ENCODE data around the gene SRPK2.

Gene SRPK2

DNA sequence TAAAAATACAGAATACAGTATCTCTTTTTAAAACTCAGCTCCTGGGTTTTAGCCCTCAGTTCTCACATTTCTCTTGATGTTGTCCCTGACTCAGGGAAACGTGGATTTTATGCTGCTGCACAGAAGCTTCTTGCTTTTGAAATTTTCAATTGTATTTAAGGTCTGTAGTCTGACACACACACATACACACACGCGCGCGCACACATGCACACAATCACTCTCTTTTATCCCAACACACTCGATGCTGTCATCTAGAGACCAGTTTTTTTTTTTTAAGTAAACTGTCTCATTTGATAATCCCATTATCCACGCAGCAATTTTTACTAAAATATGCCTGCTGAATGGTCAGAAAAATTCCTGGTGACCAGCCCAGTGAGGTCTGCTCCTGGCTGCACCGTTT is 266.1 kb downstream of the SRPK2 start:
- Histone ChIP-seq H3K27me3 (ENCODE audit: control insufficient read depth, insufficient read depth, low read length) (no peaks in the 10 kb centered on the region), H3K4me3 (ENCODE audit: low read length) (no peak overlapping the region), H3K36me3 (ENCODE audit: control insufficient read depth, low read depth, low read length) (no peaks in the 10 kb centered on the region), H3K4me1 (ENCODE audit: control insufficient read depth, low read depth, low read length) (peaks cover 11% of the 10 kb centered on the region), H3K9ac (ENCODE audit: low read length) (no peak overlapping the region), H3K9me3 (ENCODE audit: control insufficient read depth, low read depth, low read length) (no peaks in the 10 kb centered on the region), H3K27ac (ENCODE audit: low read length) (no peak overlapping the region)

DNA sequence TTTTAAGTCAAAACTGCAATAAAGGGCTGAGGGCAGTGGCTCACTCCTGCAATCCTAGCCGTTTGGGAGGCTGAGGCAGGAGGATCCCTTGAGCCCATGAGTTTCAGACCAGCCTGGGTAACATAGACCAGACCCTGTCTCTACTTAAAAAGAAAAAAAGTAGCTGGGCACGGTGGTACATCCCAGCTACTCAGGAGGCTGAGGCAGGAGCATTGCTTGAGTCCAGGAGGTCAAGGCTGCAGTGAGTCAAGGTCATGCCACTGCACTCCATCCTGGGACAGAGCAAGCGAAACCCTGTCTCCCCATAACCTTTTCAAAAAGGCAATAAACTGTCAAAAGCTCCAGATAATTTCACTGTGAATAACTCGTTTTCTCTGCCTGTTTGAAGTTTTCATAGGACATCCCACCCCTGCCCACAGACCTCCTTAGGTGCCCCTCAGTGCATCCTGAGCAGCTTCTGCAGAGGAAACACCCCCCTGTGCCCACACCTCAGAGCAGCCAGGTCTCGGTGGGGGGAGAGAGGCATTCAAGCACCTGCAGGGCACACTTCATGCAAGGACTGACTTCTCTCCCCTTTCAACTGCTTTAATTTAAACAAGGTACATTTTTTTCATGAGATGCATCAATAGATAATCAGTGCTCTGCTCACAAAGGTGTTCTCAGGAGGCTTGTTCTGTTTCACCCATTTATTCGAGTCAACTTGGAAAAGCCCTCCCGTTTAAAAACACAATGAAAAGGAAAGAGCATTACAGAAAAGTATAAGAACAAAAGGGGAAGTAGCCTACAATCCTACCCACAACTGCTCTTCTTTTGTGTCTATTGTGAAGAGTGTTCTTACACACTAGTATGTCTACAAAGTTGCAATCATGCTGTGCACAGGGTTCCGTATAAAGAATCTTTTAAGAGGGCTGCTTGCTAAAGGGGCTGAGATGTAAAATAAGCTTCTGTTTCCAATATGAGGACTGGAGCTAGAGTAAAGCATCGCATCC is 269.8 kb downstream of the SRPK2 start:
- H3K4me1 ChIP-seq (ENCODE audit: control insufficient read depth, low read depth, low read length), result peaks cover 10% of the 10 kb centered on the region
- H3K36me3 ChIP-seq (ENCODE audit: control insufficient read depth, low read depth, low read length), result peaks cover 30% of the 10 kb centered on the region
- H3K27ac ChIP-seq (ENCODE audit: low read length), result no peak overlapping the region
- H3K9ac ChIP-seq (ENCODE audit: low read length), result no peak overlapping the region
- no peak overlapping the region for H3K4me3 ChIP-seq (ENCODE audit: low read length)
- H3K9me3 ChIP-seq (ENCODE audit: control insufficient read depth, low read depth, low read length), result no peaks in the 10 kb centered on the region
- no peaks in the 10 kb centered on the region for H3K27me3 ChIP-seq (ENCODE audit: control insufficient read depth, insufficient read depth, low read length)

DNA sequence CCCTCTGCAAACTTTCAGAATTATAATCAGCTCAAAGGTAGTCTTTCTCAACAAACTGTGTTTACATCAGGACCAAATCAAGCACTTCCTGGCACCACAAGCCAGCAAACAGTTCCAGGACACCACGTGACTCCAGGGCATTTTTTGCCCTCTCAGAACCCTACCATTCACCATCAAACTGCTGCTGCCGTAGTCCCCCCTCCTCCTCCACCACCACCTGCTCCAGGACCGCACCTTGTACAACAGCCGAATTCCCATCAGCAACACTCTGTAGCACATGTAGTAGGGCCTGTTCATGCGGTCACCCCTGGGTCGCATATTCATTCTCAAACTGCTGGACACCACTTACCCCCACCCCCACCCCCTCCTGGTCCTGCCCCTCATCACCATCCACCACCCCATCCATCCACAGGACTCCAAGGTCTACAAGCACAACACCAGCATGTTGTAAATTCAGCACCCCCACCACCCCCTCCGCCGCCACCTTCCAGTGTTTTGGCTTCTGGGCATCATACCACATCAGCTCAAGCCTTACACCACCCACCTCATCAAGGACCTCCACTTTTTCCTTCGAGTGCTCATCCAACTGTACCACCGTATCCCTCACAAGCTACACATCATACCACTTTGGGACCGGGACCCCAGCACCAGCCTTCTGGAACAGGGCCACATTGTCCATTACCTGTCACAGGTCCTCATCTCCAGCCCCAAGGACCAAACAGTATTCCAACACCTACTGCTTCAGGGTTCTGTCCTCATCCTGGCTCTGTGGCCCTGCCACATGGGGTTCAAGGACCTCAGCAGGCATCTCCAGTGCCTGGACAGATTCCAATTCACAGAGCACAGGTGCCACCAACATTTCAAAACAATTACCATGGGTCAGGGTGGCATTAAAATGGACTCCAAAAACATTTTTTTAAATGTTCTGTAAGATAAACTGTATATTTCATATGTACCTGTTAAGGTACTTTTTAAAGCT is 276.0 kb downstream of the SRPK2 start:
- Histone ChIP-seq H3K4me3 (ENCODE audit: low read length) (no peak overlapping the region), H3K4me1 (ENCODE audit: control insufficient read depth, low read depth, low read length) (no peaks in the 10 kb centered on the region), H3K27me3 (ENCODE audit: control insufficient read depth, insufficient read depth, low read length) (no peaks in the 10 kb centered on the region), H3K27ac (ENCODE audit: low read length) (no peak overlapping the region), H3K9me3 (ENCODE audit: control insufficient read depth, low read depth, low read length) (no peaks in the 10 kb centered on the region), H3K36me3 (ENCODE audit: control insufficient read depth, low read depth, low read length) (peaks cover 90% of the 10 kb centered on the region), H3K9ac (ENCODE audit: low read length) (no peak overlapping the region)

DNA sequence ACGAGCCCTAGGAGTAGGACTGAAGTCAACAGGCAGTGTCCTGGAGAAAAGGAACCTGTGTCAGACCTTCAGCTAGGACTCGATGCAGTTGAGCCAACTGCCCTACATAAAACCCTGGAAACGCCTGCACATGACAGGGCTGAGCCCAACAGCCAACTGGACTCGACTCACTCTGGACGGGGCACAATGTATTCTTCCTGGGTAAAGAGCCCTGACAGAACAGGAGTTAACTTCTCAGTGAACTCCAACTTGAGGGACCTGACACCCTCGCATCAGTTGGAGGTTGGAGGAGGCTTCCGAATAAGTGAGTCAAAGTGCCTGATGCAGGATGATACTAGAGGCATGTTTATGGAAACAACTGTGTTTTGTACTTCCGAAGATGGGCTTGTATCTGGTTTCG is 281.3 kb downstream of the SRPK2 start:
- Histone ChIP-seq H3K27me3 (ENCODE audit: control insufficient read depth, insufficient read depth, low read length) (no peaks in the 10 kb centered on the region), H3K27ac (ENCODE audit: low read length) (no peak overlapping the region), H3K9me3 (ENCODE audit: control insufficient read depth, low read depth, low read length) (no peaks in the 10 kb centered on the region), H3K4me3 (ENCODE audit: low read length) (no peak overlapping the region), H3K9ac (ENCODE audit: low read length) (no peak overlapping the region), H3K36me3 (ENCODE audit: control insufficient read depth, low read depth, low read length) (peaks cover 88% of the 10 kb centered on the region), H3K4me1 (ENCODE audit: control insufficient read depth, low read depth, low read length) (no peaks in the 10 kb centered on the region)

DNA sequence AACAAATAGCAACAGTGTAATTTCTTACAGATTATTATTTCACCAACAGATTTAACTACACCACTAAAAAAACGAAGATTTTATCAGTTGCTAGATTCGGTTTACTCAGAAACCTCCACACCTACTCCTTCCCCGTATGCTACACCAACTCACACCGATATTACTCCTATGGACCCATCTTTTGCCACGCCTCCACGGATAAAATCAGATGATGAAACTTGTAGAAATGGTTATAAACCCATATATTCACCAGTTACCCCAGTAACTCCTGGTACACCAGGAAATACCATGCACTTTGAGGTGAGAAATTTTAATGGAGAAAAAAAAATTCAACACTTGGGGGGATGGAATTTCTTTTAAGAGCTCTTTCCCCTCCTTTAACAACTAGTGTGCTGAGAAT is 282.2 kb downstream of the SRPK2 start:
- Histone ChIP-seq H3K4me1 (ENCODE audit: control insufficient read depth, low read depth, low read length) (no peaks in the 10 kb centered on the region), H3K27ac (ENCODE audit: low read length) (no peak overlapping the region), H3K9ac (ENCODE audit: low read length) (no peak overlapping the region), H3K27me3 (ENCODE audit: control insufficient read depth, insufficient read depth, low read length) (no peaks in the 10 kb centered on the region), H3K4me3 (ENCODE audit: low read length) (no peak overlapping the region), H3K9me3 (ENCODE audit: control insufficient read depth, low read depth, low read length) (no peaks in the 10 kb centered on the region), H3K36me3 (ENCODE audit: control insufficient read depth, low read depth, low read length) (peaks cover 83% of the 10 kb centered on the region)

DNA sequence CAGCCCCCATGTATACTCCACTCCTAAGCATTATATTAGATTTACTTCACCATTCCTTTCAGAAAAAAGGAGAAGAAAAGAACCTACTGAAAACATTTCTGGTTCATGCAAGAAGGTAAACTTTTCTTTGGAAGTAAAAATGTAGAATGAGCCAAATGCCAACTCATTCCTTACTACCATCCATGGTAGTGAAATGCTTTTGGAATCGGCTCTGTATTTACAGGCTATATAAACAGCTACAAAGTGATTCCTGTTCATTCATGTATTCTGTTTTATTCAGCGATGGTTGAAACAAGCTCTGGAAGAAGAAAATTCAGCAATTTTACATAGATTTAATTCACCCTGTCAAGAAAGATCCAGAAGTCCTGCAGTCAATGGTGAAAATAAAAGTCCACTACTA is 283.1 kb downstream of the SRPK2 start:
- peaks cover 77% of the 10 kb centered on the region for H3K36me3 ChIP-seq (ENCODE audit: control insufficient read depth, low read depth, low read length)
- H3K27me3 ChIP-seq (ENCODE audit: control insufficient read depth, insufficient read depth, low read length), result no peaks in the 10 kb centered on the region
- H3K4me3 ChIP-seq (ENCODE audit: low read length), result no peak overlapping the region
- no peaks in the 10 kb centered on the region for H3K4me1 ChIP-seq (ENCODE audit: control insufficient read depth, low read depth, low read length)
- no peaks in the 10 kb centered on the region for H3K9me3 ChIP-seq (ENCODE audit: control insufficient read depth, low read depth, low read length)
- H3K9ac ChIP-seq (ENCODE audit: low read length), result no peak overlapping the region
- no peak overlapping the region for H3K27ac ChIP-seq (ENCODE audit: low read length)

DNA sequence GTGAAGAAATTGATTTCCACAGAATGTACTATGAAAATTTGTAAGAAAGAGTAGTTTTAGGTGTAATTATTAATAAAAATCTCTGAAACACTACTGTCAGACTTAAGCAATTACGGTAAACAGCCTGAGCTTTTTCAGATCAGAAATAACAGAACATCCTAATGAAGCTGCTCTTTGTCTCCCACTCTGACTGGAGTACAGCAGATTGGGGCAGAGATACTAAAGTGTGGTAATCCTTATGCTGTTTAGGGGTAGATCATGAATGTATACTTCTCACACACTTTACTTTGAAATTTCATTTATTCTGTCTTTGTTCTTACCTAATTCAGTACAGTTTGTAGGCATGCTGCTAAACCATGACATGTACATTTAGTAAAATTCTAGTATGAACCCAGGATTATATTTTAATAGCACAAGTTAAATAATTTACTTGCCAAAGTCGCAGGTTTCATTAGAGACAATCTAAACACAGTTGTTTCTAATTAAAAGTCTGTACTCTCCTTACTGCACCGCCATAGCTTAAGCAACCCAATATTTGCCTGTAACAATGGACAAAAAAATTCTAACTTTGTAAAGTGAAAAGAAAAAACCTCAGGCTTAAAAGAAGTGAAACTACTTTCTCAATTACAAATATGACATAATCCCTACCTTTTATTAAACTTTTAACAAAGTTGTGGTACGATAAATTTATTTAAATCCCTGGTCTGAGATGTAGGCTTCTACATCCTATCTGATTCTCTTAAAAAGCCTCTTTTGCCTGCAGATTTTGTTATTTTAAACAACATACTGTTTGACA is 286.0 kb downstream of the SRPK2 start:
- Histone ChIP-seq H3K4me3 (ENCODE audit: low read length) (no peak overlapping the region), H3K9ac (ENCODE audit: low read length) (no peak overlapping the region), H3K36me3 (ENCODE audit: control insufficient read depth, low read depth, low read length) (peaks cover 52% of the 10 kb centered on the region), H3K4me1 (ENCODE audit: control insufficient read depth, low read depth, low read length) (no peaks in the 10 kb centered on the region), H3K27ac (ENCODE audit: low read length) (no peak overlapping the region), H3K9me3 (ENCODE audit: control insufficient read depth, low read depth, low read length) (no peaks in the 10 kb centered on the region), H3K27me3 (ENCODE audit: control insufficient read depth, insufficient read depth, low read length) (no peaks in the 10 kb centered on the region)

DNA sequence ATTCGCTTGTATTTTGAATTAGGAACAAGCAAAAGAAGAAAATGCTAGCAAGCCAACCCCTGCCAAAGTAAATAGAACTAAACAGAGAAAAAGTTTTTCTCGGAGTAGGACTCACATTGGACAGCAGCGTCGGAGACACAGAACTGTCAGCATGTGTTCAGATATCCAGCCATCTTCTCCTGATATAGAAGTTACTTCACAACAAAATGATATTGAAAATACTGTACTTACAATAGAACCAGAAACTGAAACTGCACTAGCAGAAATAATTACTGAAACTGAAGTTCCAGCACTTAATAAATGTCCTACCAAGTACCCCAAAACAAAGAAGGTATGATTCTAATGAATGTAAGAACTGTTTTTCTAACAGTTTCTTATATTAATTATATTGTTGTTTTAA is 286.9 kb downstream of the SRPK2 start:
- H3K27ac ChIP-seq (ENCODE audit: low read length), result no peak overlapping the region
- H3K4me1 ChIP-seq (ENCODE audit: control insufficient read depth, low read depth, low read length), result no peaks in the 10 kb centered on the region
- H3K27me3 ChIP-seq (ENCODE audit: control insufficient read depth, insufficient read depth, low read length), result no peaks in the 10 kb centered on the region
- no peak overlapping the region for H3K4me3 ChIP-seq (ENCODE audit: low read length)
- H3K9me3 ChIP-seq (ENCODE audit: control insufficient read depth, low read depth, low read length), result no peaks in the 10 kb centered on the region
- no peak overlapping the region for H3K9ac ChIP-seq (ENCODE audit: low read length)
- peaks cover 49% of the 10 kb centered on the region for H3K36me3 ChIP-seq (ENCODE audit: control insufficient read depth, low read depth, low read length)

DNA sequence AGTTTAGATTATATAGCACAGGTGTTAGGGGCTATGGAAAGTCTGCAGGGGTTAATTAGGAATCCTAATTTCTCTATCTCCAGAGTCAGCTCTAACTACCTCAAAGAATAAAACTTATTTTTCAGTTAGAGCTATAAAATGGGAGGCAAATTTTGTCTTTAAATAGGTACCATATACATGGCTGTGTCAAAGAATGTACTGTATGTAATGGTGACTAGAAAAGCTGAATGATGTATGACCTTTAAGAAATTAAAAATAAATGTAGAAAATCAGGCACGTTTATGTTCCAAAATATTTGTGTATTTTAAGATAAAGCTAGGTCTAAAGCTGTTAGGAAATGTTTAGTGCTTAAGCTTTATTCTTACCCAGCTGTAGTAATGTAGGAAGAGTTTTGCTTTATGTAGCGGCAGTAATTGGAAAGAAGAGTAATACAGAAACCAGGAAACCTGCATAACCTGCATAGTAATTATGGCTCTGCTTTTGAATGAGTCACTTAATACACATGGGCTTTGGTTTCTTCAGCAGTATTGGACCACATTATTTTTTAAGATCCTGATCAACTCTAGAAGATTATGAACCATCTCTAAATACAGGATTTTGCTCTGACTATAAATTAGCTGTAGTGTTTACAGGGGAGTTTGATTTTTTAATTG is 289.7 kb downstream of the SRPK2 start:
- Histone ChIP-seq H3K9me3 (ENCODE audit: control insufficient read depth, low read depth, low read length) (no peaks in the 10 kb centered on the region), H3K27ac (ENCODE audit: low read length) (no peak overlapping the region), H3K4me3 (ENCODE audit: low read length) (no peak overlapping the region), H3K9ac (ENCODE audit: low read length) (no peak overlapping the region), H3K4me1 (ENCODE audit: control insufficient read depth, low read depth, low read length) (no peaks in the 10 kb centered on the region), H3K27me3 (ENCODE audit: control insufficient read depth, insufficient read depth, low read length) (no peaks in the 10 kb centered on the region), H3K36me3 (ENCODE audit: control insufficient read depth, low read depth, low read length) (peaks cover 35% of the 10 kb centered on the region)

DNA sequence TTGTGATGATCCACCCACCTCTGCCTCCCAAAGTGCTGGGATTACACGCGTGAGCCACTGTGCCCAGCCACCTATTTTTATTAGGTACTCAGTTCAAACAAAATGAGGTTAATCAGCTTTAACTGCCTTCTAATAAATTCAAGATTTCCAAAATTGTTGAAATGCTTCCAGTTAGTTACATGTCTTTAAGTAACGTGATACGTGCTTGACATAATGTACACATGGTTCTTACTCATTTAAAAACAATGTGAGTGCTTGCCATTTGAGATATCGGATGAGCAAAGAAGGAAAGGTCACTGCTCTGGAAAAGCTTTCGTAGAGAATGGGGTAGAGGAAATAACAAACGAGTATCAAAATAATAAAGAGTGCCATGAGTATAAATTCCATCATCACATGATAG is 291.1 kb downstream of the SRPK2 start:
- H3K4me1 ChIP-seq (ENCODE audit: control insufficient read depth, low read depth, low read length), result no peaks in the 10 kb centered on the region
- no peak overlapping the region for H3K27ac ChIP-seq (ENCODE audit: low read length)
- H3K9ac ChIP-seq (ENCODE audit: low read length), result no peak overlapping the region
- no peaks in the 10 kb centered on the region for H3K9me3 ChIP-seq (ENCODE audit: control insufficient read depth, low read depth, low read length)
- H3K27me3 ChIP-seq (ENCODE audit: control insufficient read depth, insufficient read depth, low read length), result no peaks in the 10 kb centered on the region
- H3K4me3 ChIP-seq (ENCODE audit: low read length), result no peak overlapping the region
- H3K36me3 ChIP-seq (ENCODE audit: control insufficient read depth, low read depth, low read length), result peaks cover 34% of the 10 kb centered on the region

Data from iPS-18a (cell line).